HCT116 (cell line): ENCODE measurements around the gene ANP32B. TPM values are rescaled to one million over a fixed set of nuclear protein-coding genes. Genes with fewer than 3 reads are reported as not detected.

Source experiments
- ATAC-seq: fragments of 200-7000 bp; cut with Tn5 transposase; 2 replicates; pipeline ENCODE4 v1.9.1; 2020; ENCODE audit warnings: mild to moderate bottlenecking, moderate library complexity
- BruUV-seq: library from RNA; stranded (reverse); fragments of 400-500 nt; replicated peaks from 2 replicates; lab custom pipeline; 2021; lab: Mats Ljungman, UMichigan
- CTCF ChIA-PET: fragments of 300-600 bp; sonication (Branson Sonifier 250); formaldehyde crosslinking; loops from one replicate; lab custom pipeline; 2021; ENCODE audit warnings: antibody characterized with exemption; lab: Charles Lee
- POLR2A ChIA-PET: fragments of 300-600, 350-600 bp; sonication (Branson Sonifier 250); formaldehyde crosslinking; loops from one replicate; lab custom pipeline; 2021; ENCODE audit warnings: antibody characterized with exemption; lab: Charles Lee
- RAD21 ChIA-PET, 2 experiments: fragments of 300-600 bp; sonication (Branson Sonifier 250); formaldehyde crosslinking; loops; one replicate each; lab custom pipeline; 2023; ENCODE audit warnings: low total read pairs in 2 of 2; ENCODE audit not compliant: uncharacterized antibody in 2 of 2, unreplicated experiment in 2 of 2, low non-redundant PET in 1 of 2; lab: Charles Lee
- DNase-seq: peaks from one replicate; pipeline ENCODE4 v3.0.0-alpha.2; 2010; ENCODE audit warnings: low read depth, low spot score
- H2AFZ ChIP-seq: fragments of 200-600 bp; shearing (Covaris generic), sonication (generic); 2 replicates; pipeline ENCODE4 v1.6.1; 2017; ENCODE audit warnings: low read depth, mixed run types, mixed read lengths, antibody characterized with exemption, low read length; ENCODE audit not compliant: poor library complexity, severe bottlenecking
- H3K27ac ChIP-seq: 2 replicates; pipeline ENCODE4 v1.5.1; 2012; ENCODE audit warnings: low read depth, low read length
- H3K27me3 ChIP-seq: fragments of 200-600 bp; sonication (generic); 2 replicates; pipeline ENCODE4 v1.6.1; 2016; ENCODE audit warnings: mixed run types, low read length, mixed read lengths; ENCODE audit not compliant: insufficient read depth
- H3K36me3 ChIP-seq, 2 experiments: fragments of 200-500 bp in 1 of 2; fragments of 200-600 bp in 1 of 2; sonication (Bioruptor generic) in 1 of 2; sonication (generic) in 1 of 2; 2 replicates each; pipeline versions ENCODE4 v1.5.1 to v1.6.1; 2014 to 2016; ENCODE audit warnings: low read length in 2 of 2, inconsistent platforms in 1 of 2, mixed read lengths in 1 of 2, mixed run types in 1 of 2; ENCODE audit not compliant: insufficient read depth in 2 of 2, control insufficient read depth in 1 of 2
- H3K4me1 ChIP-seq, 2 experiments: fragments of 200-600 bp in 1 of 2; sonication (generic) in 1 of 2; 2 replicates each; pipeline versions ENCODE4 v1.5.1 to v1.6.1; 2012 to 2017; ENCODE audit warnings: low read length in 2 of 2, inconsistent platforms in 1 of 2, mild to moderate bottlenecking in 1 of 2, mixed read lengths in 1 of 2, mixed run types in 1 of 2, moderate library complexity in 1 of 2; ENCODE audit not compliant: insufficient read depth in 2 of 2, control insufficient read depth in 1 of 2
- H3K4me2 ChIP-seq: fragments of 200-600 bp; sonication (generic); 2 replicates; pipeline ENCODE4 v1.6.1; 2017; ENCODE audit warnings: mixed run types, low read length, mixed read lengths
- H3K4me3 ChIP-seq, 2 experiments: fragments of 200-600 bp in 1 of 2; sonication (generic) in 1 of 2; replicated peaks in 1 of 2; 2 replicates each; pipeline ENCODE4 v1.5.1; 2011 to 2016; ENCODE audit warnings: low read length in 2 of 2, control low read depth in 1 of 2, low read depth in 1 of 2, mild to moderate bottlenecking in 1 of 2, mixed read lengths in 1 of 2, mixed run types in 1 of 2
- H3K79me2 ChIP-seq: fragments of 200-600 bp; sonication (generic); 2 replicates; pipeline ENCODE4 v1.6.1; 2017; ENCODE audit warnings: mild to moderate bottlenecking, mixed run types, low read length, moderate library complexity, mixed read lengths; ENCODE audit not compliant: insufficient read depth
- H3K9ac ChIP-seq: fragments of 200-600 bp; sonication (generic); 2 replicates; pipeline ENCODE4 v1.6.1; 2016; ENCODE audit warnings: low read length, mixed read lengths
- H3K9me2 ChIP-seq: fragments of 200-600 bp; sonication (generic), shearing (Covaris generic); 2 replicates; pipeline ENCODE4 v1.6.1; 2017; ENCODE audit warnings: mixed run types, mild to moderate bottlenecking, moderate library complexity; ENCODE audit not compliant: insufficient read depth
- H3K9me3 ChIP-seq, 2 experiments: fragments of 200-500 bp in 1 of 2; fragments of 200-600 bp in 1 of 2; sonication (Bioruptor generic) in 1 of 2; sonication (generic) in 1 of 2; 2 replicates each; pipeline ENCODE4 v1.6.1; 2014 to 2017; ENCODE audit warnings: low read length in 2 of 2, mixed read lengths in 2 of 2, inconsistent platforms in 1 of 2, low read depth in 1 of 2, mild to moderate bottlenecking in 1 of 2, mixed run types in 1 of 2, moderate library complexity in 1 of 2; ENCODE audit not compliant: control insufficient read depth in 1 of 2, insufficient read depth in 1 of 2
- H4K20me1 ChIP-seq: fragments of 200-600 bp; sonication (generic), shearing (Covaris generic); 2 replicates; pipeline ENCODE4 v1.6.1; 2017; ENCODE audit warnings: mixed run types, mild to moderate bottlenecking, moderate library complexity; ENCODE audit not compliant: insufficient read depth
- ATF3 ChIP-seq: IDR thresholded peaks from 2 replicates; pipeline ENCODE4 v1.6.1; 2012
- CBX3 ChIP-seq: IDR thresholded peaks from 2 replicates; pipeline ENCODE4 v1.6.1; 2012; ENCODE audit warnings: low read depth
- FOSL1 ChIP-seq: IDR thresholded peaks from 2 replicates; pipeline ENCODE4 v1.6.1; 2012; ENCODE audit warnings: low read depth
- POLR2A ChIP-seq: IDR thresholded peaks from 2 replicates; pipeline ENCODE4 v1.7.0; 2011; ENCODE audit warnings: borderline replicate concordance; ENCODE audit not compliant: insufficient read depth, insufficient read length; ENCODE audit errors: extremely low read depth
- POLR2AphosphoS5 ChIP-seq: IDR thresholded peaks from 2 replicates; pipeline ENCODE4 v1.6.1; 2011; ENCODE audit warnings: mild to moderate bottlenecking, low read depth, low read length, moderate library complexity
- REST ChIP-seq: IDR thresholded peaks from 2 replicates; pipeline ENCODE4 v1.6.1; 2012; ENCODE audit warnings: low read depth
- intact Hi-C: fragments of 100-400 bp; cut with micrococcal nuclease; formaldehyde crosslinking; loops from 2 replicates; pipeline ENCODE4 v1.10.0; 2022
- total RNA-seq: library from RNA; stranded (reverse); gene quantifications from one replicate; pipeline ENCODE4 v1.2.1, GENCODE V29; 2021; ENCODE audit not compliant: unreplicated experiment

Gene ANP32B
- total RNA-seq, 1 experiment from 2014 or later: 206 TPM

- peak overlapping the region; percentile 76 to 80 for H3K4me3 ChIP-seq
- BruUV-seq: no TSS peak
Observed at GRCh38 chr9:98046180-98046543, 63.0 kb downstream of the ANP32B start.

More at GRCh38 chr9:98046180-98046543, 63.0 kb downstream of the ANP32B start:
- intact Hi-C loops: no loop called here
- Histone ChIP-seq H3K9me3 (no peaks in the 10 kb centered on the region), H3K4me1 (peaks cover 4 to 24% of the 10 kb centered on the region in 2 experiments; a peak in 3 of 4 replicates), H3K9me2 (no peaks in the 10 kb centered on the region), H3K36me3 (peaks cover 9 to 14% of the 10 kb centered on the region in 2 experiments; a peak in 2 of 4 replicates), H3K9ac (peak overlapping the region; percentile 95), H3K79me2 (peaks cover 58% of the 10 kb centered on the region), H4K20me1 (no peaks in the 10 kb centered on the region), H3K27me3 (no peaks in the 10 kb centered on the region), H2AFZ (no peak overlapping the region), H3K4me2 (peak overlapping the region; percentile 91), H3K27ac (peak overlapping the region; percentile 57)
- ATAC-seq (no peak), DNase-seq (no peak)
- CTCF ChIA-PET: interaction anchor here (1.3 to 1.8 kb wide), 3 partner anchors 8 to 124 kb away, joined by 6 to 8 read pairs (median 6); partner anchors contain the start of genes NANS and TRMO
- TF ChIP-seq REST (no peak), ATF3 (no peak), POLR2AphosphoS5 (no peak), POLR2A (no peak), FOSL1 (no peak), CBX3 (no peak)
- RAD21 ChIA-PET: no interaction called here
- POLR2A ChIA-PET: interaction anchor here (1.6 to 7.5 kb wide), 2 partner anchors 12 to 124 kb away, joined by 5 to 73 read pairs; partner anchors contain the start of genes NANS and TRMO
